Stimulated activated naive CD8-positive, alpha-beta T cell treated with anti-CD3 and anti-CD28 coated beads, Interleukin-15, Interleukin-2, amounts not matched to agents 100 U/mL and 50 U/mL, for 24 hours (primary cell): ENCODE results near the gene MPZL1.
"Not testable (repeated sequence)": the region's sequence is repeated elsewhere in the genome, so short reads cannot be mapped to it uniquely, and the experiment has no call there.

Experiments used
- ATAC-seq: fragments of 150-1000 bp; cut with Tn5 transposase; one replicate; pipeline ENCODE4 v1.10.0; 2021
- DNase-seq: peaks from one replicate; pipeline ENCODE4 v3.0.0; 2021

MPZL1 gene

GRCh38 chr1:167776616-167777268 lies 55.0 kb downstream of the MPZL1 start:
- DNase-seq (no peak), ATAC-seq (peak; percentile 6)

GRCh38 chr1:167777269-167777650 lies 55.5 kb downstream of the MPZL1 start:
- peak; percentile 66 for ATAC-seq
- DNase-seq, result no peak

- DNase-seq (no peak), ATAC-seq (no peak)
Measured at GRCh38 chr1:167781558-167781957, 59.8 kb downstream of the MPZL1 start.

GRCh38 chr1:167782946-167783345 lies 61.2 kb downstream of the MPZL1 start:
- DNase-seq (no peak), ATAC-seq (no peak)

- ATAC-seq (peak; percentile 69), DNase-seq (no peak)
Measured at GRCh38 chr1:167784876-167785550, 63.2 kb downstream of the MPZL1 start.

- no peak for ATAC-seq
- no peak for DNase-seq
Measured at GRCh38 chr1:167786502-167786901, 64.7 kb downstream of the MPZL1 start.

- ATAC-seq, result peak; percentile 33
- DNase-seq, result no peak
Measured at GRCh38 chr1:167789501-167789900, 67.7 kb downstream of the MPZL1 start.

GRCh38 chr1:167790117-167790516 lies 68.3 kb downstream of the MPZL1 start:
- ATAC-seq, result no peak

GRCh38 chr1:167791281-167792187 lies 69.8 kb downstream of the MPZL1 start:
- no peak for ATAC-seq
- DNase-seq, result no peak

More at GRCh38 chr1:167790117-167790516, 68.3 kb downstream of the MPZL1 start:
- DNase-seq, result no peak

GRCh38 chr1:167792188-167792565 lies 70.4 kb downstream of the MPZL1 start:
- ATAC-seq (no peak), DNase-seq (no peak)

- peak; percentile 24 for ATAC-seq
- no peak for DNase-seq
Measured at GRCh38 chr1:167794043-167794442, 72.3 kb downstream of the MPZL1 start.

- DNase-seq (no peak), ATAC-seq (no peak)
Measured at GRCh38 chr1:167795810-167796740, 74.3 kb downstream of the MPZL1 start.

- no peak for DNase-seq
- peak; percentile 76 for ATAC-seq
Measured at GRCh38 chr1:167797015-167797414, 75.2 kb downstream of the MPZL1 start.

GRCh38 chr1:167798952-167799351 lies 77.2 kb downstream of the MPZL1 start:
- ATAC-seq, result no peak
- no peak for DNase-seq

GRCh38 chr1:167799747-167800146 lies 78.0 kb downstream of the MPZL1 start:
- no peak for DNase-seq
- no peak for ATAC-seq

GRCh38 chr1:167800251-167800650 lies 78.5 kb downstream of the MPZL1 start:
- DNase-seq, result no peak
- no peak for ATAC-seq

GRCh38 chr1:167802235-167802634 lies 80.5 kb downstream of the MPZL1 start:
- no peak for DNase-seq
- ATAC-seq, result no peak

GRCh38 chr1:167803358-167804207 lies 81.8 kb downstream of the MPZL1 start:
- ATAC-seq, result peak; percentile 91
- peak; percentile 94 for DNase-seq

GRCh38 chr1:167805041-167805556 lies 83.3 kb downstream of the MPZL1 start:
- peak; percentile 24 for DNase-seq
- peak; percentile 41 for ATAC-seq

GRCh38 chr1:167806235-167806634 lies 84.5 kb downstream of the MPZL1 start:
- not testable (repeated sequence) for ATAC-seq, DNase-seq
